ENCODE results near the gene KIF2C.

Gene KIF2C

GRCh38 chr1:44723496-44724295 is 15.9 kb upstream of the KIF2C start:
- Histone ChIP-seq H3K27ac (ENCODE audit: insufficient read depth in 1 of 2, low read depth in 1 of 2, low read length in 2 of 2, poor library complexity in 1 of 2, severe bottlenecking in 2 of 2) (peak overlapping the region; percentile 61 to 77), H3K4me3 (ENCODE audit: control insufficient read depth in 1 of 7, extremely low read depth in 1 of 7, insufficient read depth in 4 of 7, low read depth in 2 of 7, low read length in 6 of 7) (peak overlapping the region in 6 of 7 experiments; percentile 34 to 74 (median 58)), H3K36me3 (ENCODE audit: control insufficient read depth in 4 of 4, insufficient read depth in 4 of 4, low read length in 3 of 4) (peaks cover 0 to 5% (median 1%) of the 10 kb centered on the region in 4 experiments), H3K9me3 (ENCODE audit: control extremely low read depth in 1 of 5, control insufficient read depth in 4 of 5, insufficient read depth in 2 of 5, low read depth in 1 of 5, low read length in 4 of 5) (no peaks in the 10 kb centered on the region), H3K27me3 (replicated peaks in 2 of 5; ENCODE audit: control insufficient read depth in 4 of 5, insufficient read depth in 5 of 5, low read length in 4 of 5) (no peaks in the 10 kb centered on the region), H3K4me1 (ENCODE audit: control extremely low read depth in 1 of 4, control insufficient read depth in 4 of 4, insufficient read depth in 4 of 4, low read length in 3 of 4) (peaks cover 8 to 68% (median 52%) of the 10 kb centered on the region in 4 experiments)
- ChIA-PET CTCF (interaction anchor here (1.6 to 2.6 kb wide), 2 partner anchors 7 to 95 kb away, joined by 4 to 19 read pairs; partner anchors contain the start of gene RNU5D-1), POLR2A (interaction anchor here (0.6 to 1.9 kb wide), 5 partner anchors 52 to 96 kb away, joined by 3 to 9 read pairs (median 6); partner anchors contain the start of genes PLK3 and RPS8)
- 60% methylated on average over 21 of the region's 28 CpGs for WGBS (ENCODE audit: insufficient coverage)
- DNase-seq = peak; percentile 88 to 98 (median 98)

GRCh38 chr1:44724296-44724954 is 15.2 kb upstream of the KIF2C start:
- H3K4me3 ChIP-seq (ENCODE audit: control insufficient read depth in 1 of 7, extremely low read depth in 1 of 7, insufficient read depth in 4 of 7, low read depth in 2 of 7, low read length in 6 of 7) = peak overlapping the region in 5 of 7 experiments; percentile 47 to 74 (median 61)
- no peaks in the 10 kb centered on the region for H3K9me3 ChIP-seq (ENCODE audit: control extremely low read depth in 1 of 5, control insufficient read depth in 4 of 5, insufficient read depth in 2 of 5, low read depth in 1 of 5, low read length in 4 of 5)
- WGBS (ENCODE audit: insufficient coverage) = 93% methylated on average over 54 of the region's 64 CpGs
- ChIA-PET CTCF (interaction anchor here (1.6 kb wide), 1 partner anchor 95 kb away, joined by 4 read pairs; no protein-coding TSS in a partner anchor), POLR2A (interaction anchor here (0.8 to 1.9 kb wide), 2 partner anchors 51 to 75 kb away, joined by 3 to 9 read pairs; partner anchors contain the start of gene RPS8)
- H3K4me1 ChIP-seq (ENCODE audit: control extremely low read depth in 1 of 4, control insufficient read depth in 4 of 4, insufficient read depth in 4 of 4, low read length in 3 of 4) = peaks cover 12 to 69% (median 55%) of the 10 kb centered on the region in 4 experiments
- peak overlapping the region in 1 of 2 experiments; percentile 77 for H3K27ac ChIP-seq (ENCODE audit: insufficient read depth in 1 of 2, low read depth in 1 of 2, low read length in 2 of 2, poor library complexity in 1 of 2, severe bottlenecking in 2 of 2)
- DNase-seq = peak in 2 of 3 donors; percentile 60 to 66
- H3K27me3 ChIP-seq (replicated peaks in 2 of 5; ENCODE audit: control insufficient read depth in 4 of 5, insufficient read depth in 5 of 5, low read length in 4 of 5) = no peaks in the 10 kb centered on the region
- peaks cover 0 to 5% (median 1%) of the 10 kb centered on the region in 4 experiments for H3K36me3 ChIP-seq (ENCODE audit: control insufficient read depth in 4 of 4, insufficient read depth in 4 of 4, low read length in 3 of 4)

GRCh38 chr1:44724955-44725698 is 14.5 kb upstream of the KIF2C start:
- ChIA-PET POLR2A (interaction anchor here (0.8 to 1.9 kb wide), 2 partner anchors 51 to 75 kb away, joined by 3 to 9 read pairs; partner anchors contain the start of gene RPS8), CTCF (interaction anchor here (0.6 kb wide), 1 partner anchor 768 kb away, joined by 3 read pairs; no protein-coding TSS in a partner anchor)
- H3K4me1 ChIP-seq (ENCODE audit: control extremely low read depth in 1 of 4, control insufficient read depth in 4 of 4, insufficient read depth in 4 of 4, low read length in 3 of 4) = peaks cover 13 to 70% (median 55%) of the 10 kb centered on the region in 4 experiments
- peak overlapping the region in 1 of 2 experiments; percentile 32 for H3K27ac ChIP-seq (ENCODE audit: insufficient read depth in 1 of 2, low read depth in 1 of 2, low read length in 2 of 2, poor library complexity in 1 of 2, severe bottlenecking in 2 of 2)
- H3K4me3 ChIP-seq (ENCODE audit: control insufficient read depth in 1 of 7, extremely low read depth in 1 of 7, insufficient read depth in 4 of 7, low read depth in 2 of 7, low read length in 6 of 7) = peak overlapping the region in 3 of 7 experiments; percentile 61 to 74 (median 69)
- DNase-seq = no peak
- no peaks in the 10 kb centered on the region for H3K27me3 ChIP-seq (replicated peaks in 2 of 5; ENCODE audit: control insufficient read depth in 4 of 5, insufficient read depth in 5 of 5, low read length in 4 of 5)
- no peaks in the 10 kb centered on the region for H3K9me3 ChIP-seq (ENCODE audit: control extremely low read depth in 1 of 5, control insufficient read depth in 4 of 5, insufficient read depth in 2 of 5, low read depth in 1 of 5, low read length in 4 of 5)
- 83% methylated on average over 24 of the region's 27 CpGs for WGBS (ENCODE audit: insufficient coverage)
- peaks cover 0 to 5% (median 1%) of the 10 kb centered on the region in 4 experiments for H3K36me3 ChIP-seq (ENCODE audit: control insufficient read depth in 4 of 4, insufficient read depth in 4 of 4, low read length in 3 of 4)

- Histone ChIP-seq H3K27ac (ENCODE audit: insufficient read depth in 1 of 2, low read depth in 1 of 2, low read length in 2 of 2, poor library complexity in 1 of 2, severe bottlenecking in 2 of 2) (peak within 1 kb of the TSS; percentile 99 to 100), H3K27me3 (replicated peaks in 2 of 5; ENCODE audit: control insufficient read depth in 4 of 5, insufficient read depth in 5 of 5, low read length in 4 of 5) (no peaks in the 10 kb centered on the region), H3K4me1 (ENCODE audit: control extremely low read depth in 1 of 4, control insufficient read depth in 4 of 4, insufficient read depth in 4 of 4, low read length in 3 of 4) (peaks cover 8 to 42% (median 26%) of the 10 kb centered on the region in 4 experiments), H3K36me3 (ENCODE audit: control insufficient read depth in 4 of 4, insufficient read depth in 4 of 4, low read length in 3 of 4) (peaks cover 0 to 2% (median 0%) of the 10 kb centered on the region in 4 experiments), H3K9me3 (ENCODE audit: control extremely low read depth in 1 of 5, control insufficient read depth in 4 of 5, insufficient read depth in 2 of 5, low read depth in 1 of 5, low read length in 4 of 5) (no peaks in the 10 kb centered on the region), H3K4me3 (ENCODE audit: control insufficient read depth in 1 of 7, extremely low read depth in 1 of 7, insufficient read depth in 4 of 7, low read depth in 2 of 7, low read length in 6 of 7) (peak within 1 kb of the TSS in 4 of 7 experiments; percentile 12 to 65 (median 48))
- ChIA-PET CTCF (interaction anchor here (0.7 to 3.4 kb wide), 18 partner anchors 9 to 96 kb away, joined by 3 to 19 read pairs (median 4); partner anchors contain the start of genes BEST4, BTBD19 and PLK3), POLR2A (interaction anchor here (0.6 to 3.8 kb wide), 27 partner anchors 9 to 609 kb away, joined by 3 to 150 read pairs (median 4); partner anchors contain the start of genes BTBD19, DYNLT4, HPDL and KIF2C)
- WGBS (ENCODE audit: insufficient coverage) = 2% methylated on average over 10 of the region's 19 CpGs
- peak; percentile 96 to 98 (median 98) for DNase-seq
Measured at GRCh38 chr1:44730741-44731512, 8.7 kb upstream of the KIF2C start, which contains the start of gene RNU5D-1. TSS of gene RNU5D-1 (minus strand) at chr1:44731170.

DNA sequence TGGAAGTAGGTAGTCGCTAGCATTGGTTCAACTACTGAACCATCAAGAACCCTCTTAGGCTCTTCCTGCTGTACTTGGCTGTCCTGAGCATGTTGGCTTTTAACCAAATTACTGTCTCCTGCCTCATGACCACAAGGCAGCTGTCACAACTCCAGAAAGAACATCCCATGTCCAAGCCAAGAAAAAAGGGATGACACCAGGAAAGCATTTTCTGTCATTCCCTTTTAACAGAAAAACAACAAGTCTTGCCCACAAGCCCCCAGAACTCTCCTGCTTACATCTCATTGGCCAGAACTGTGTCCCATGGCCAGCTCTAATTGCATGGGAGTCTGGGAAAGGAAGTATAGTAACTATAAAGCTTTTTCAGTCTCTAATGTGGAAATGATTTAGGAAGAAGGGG is 6.3 kb upstream of the KIF2C start:
- Histone ChIP-seq H3K4me3 (ENCODE audit: control insufficient read depth in 1 of 7, extremely low read depth in 1 of 7, insufficient read depth in 4 of 7, low read depth in 2 of 7, low read length in 6 of 7) (no peak overlapping the region), H3K9me3 (ENCODE audit: control extremely low read depth in 1 of 5, control insufficient read depth in 4 of 5, insufficient read depth in 2 of 5, low read depth in 1 of 5, low read length in 4 of 5) (no peaks in the 10 kb centered on the region), H3K27ac (ENCODE audit: insufficient read depth in 1 of 2, low read depth in 1 of 2, low read length in 2 of 2, poor library complexity in 1 of 2, severe bottlenecking in 2 of 2) (no peak overlapping the region), H3K4me1 (ENCODE audit: control extremely low read depth in 1 of 4, control insufficient read depth in 4 of 4, insufficient read depth in 4 of 4, low read length in 3 of 4) (peaks cover 5 to 29% (median 17%) of the 10 kb centered on the region in 4 experiments), H3K27me3 (replicated peaks in 2 of 5; ENCODE audit: control insufficient read depth in 4 of 5, insufficient read depth in 5 of 5, low read length in 4 of 5) (no peaks in the 10 kb centered on the region), H3K36me3 (ENCODE audit: control insufficient read depth in 4 of 4, insufficient read depth in 4 of 4, low read length in 3 of 4) (no peaks in the 10 kb centered on the region)
- CTCF ChIA-PET = interaction anchor here (0.9 to 1.4 kb wide), 3 partner anchors 14 to 20 kb away, joined by 3 to 4 read pairs (median 3); no protein-coding TSS in a partner anchor
- WGBS (ENCODE audit: insufficient coverage) = 83% methylated on average over 1 of the region's 1 CpG
- POLR2A ChIA-PET = interaction anchor here (0.7 kb wide), 1 partner anchor 85 kb away, joined by 5 read pairs; no protein-coding TSS in a partner anchor
- DNase-seq = no peak
